GM21526 (cell line): ENCODE results near the gene PLXNA2.

Experiments used
- ATAC-seq: cut with Tn5 transposase; IDR thresholded peaks from one replicate; pipeline ENCODE4 v1.9.1; 2021; ENCODE audit warnings: moderate library complexity; ENCODE audit not compliant: unreplicated experiment, low FRiP score

The PLXNA2 gene

GRCh38 chr1:208184966-208185654 lies 59.1 kb downstream of the PLXNA2 start:
- no peak for ATAC-seq

GRCh38 chr1:208183977-208184911 lies 59.9 kb downstream of the PLXNA2 start:
- no peak for ATAC-seq

- no peak for ATAC-seq
Observed at GRCh38 chr1:208182880-208183645, 61.1 kb downstream of the PLXNA2 start.

GRCh38 chr1:208181364-208181763 lies 62.8 kb downstream of the PLXNA2 start:
- ATAC-seq: no peak

- no peak for ATAC-seq
Observed at GRCh38 chr1:208180421-208180820, 63.8 kb downstream of the PLXNA2 start.

DNA sequence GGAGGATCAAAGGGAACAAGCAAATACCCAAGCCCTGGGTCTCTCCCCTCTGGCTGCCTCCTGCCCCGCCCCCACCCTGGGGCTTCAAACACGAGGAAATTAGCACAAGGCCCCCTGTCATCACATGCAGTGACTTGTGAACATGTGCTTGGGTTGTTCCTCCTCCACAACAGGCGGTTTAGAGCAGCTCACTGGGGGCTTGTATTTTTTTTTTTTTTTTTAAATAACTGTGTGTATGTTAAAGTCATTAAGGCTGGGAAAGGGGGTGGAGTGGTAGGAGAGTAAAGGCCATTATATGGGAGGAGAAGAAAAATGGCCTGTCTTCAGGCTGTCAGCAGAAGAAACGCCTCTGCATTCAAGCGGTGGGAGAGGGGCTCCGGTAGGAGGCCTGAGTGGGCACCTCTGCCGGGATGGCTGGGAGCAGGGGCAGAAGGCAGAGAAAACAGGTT lies 64.2 kb downstream of the PLXNA2 start:
- ATAC-seq: no peak

GRCh38 chr1:208179263-208179816 lies 64.8 kb downstream of the PLXNA2 start:
- ATAC-seq: no peak

- ATAC-seq: no peak
Observed at GRCh38 chr1:208178091-208178529, 66.1 kb downstream of the PLXNA2 start.

- peak; percentile 82 for ATAC-seq
Observed at GRCh38 chr1:208177656-208178055, 66.5 kb downstream of the PLXNA2 start.

DNA sequence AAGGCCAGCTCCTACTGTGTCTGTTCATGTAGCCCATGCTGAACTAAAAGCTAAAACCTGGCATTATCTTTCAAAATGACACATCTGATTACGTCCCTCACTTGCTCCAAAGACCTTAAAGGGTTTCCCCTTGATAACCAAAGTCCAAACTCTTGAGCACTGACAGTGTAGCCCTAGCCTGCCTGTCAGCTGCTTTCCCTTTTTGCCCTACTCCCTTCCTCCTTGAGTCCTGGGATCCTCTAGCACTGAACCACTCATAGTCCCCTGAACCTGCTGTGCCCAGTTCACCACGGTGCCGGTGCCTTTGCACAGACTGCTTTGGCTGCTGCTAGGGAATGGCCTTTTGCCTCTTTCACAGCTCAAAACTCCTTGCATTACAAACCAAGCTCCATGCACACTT lies 67.5 kb downstream of the PLXNA2 start:
- no peak for ATAC-seq

GRCh38 chr1:208175508-208175895 lies 68.7 kb downstream of the PLXNA2 start:
- no peak for ATAC-seq

- ATAC-seq: no peak
Observed at GRCh38 chr1:208174731-208175507, 69.3 kb downstream of the PLXNA2 start.

GRCh38 chr1:208174200-208174599 lies 70.0 kb downstream of the PLXNA2 start:
- ATAC-seq: no peak

- ATAC-seq: no peak
Observed at GRCh38 chr1:208173749-208174148, 70.4 kb downstream of the PLXNA2 start.

DNA sequence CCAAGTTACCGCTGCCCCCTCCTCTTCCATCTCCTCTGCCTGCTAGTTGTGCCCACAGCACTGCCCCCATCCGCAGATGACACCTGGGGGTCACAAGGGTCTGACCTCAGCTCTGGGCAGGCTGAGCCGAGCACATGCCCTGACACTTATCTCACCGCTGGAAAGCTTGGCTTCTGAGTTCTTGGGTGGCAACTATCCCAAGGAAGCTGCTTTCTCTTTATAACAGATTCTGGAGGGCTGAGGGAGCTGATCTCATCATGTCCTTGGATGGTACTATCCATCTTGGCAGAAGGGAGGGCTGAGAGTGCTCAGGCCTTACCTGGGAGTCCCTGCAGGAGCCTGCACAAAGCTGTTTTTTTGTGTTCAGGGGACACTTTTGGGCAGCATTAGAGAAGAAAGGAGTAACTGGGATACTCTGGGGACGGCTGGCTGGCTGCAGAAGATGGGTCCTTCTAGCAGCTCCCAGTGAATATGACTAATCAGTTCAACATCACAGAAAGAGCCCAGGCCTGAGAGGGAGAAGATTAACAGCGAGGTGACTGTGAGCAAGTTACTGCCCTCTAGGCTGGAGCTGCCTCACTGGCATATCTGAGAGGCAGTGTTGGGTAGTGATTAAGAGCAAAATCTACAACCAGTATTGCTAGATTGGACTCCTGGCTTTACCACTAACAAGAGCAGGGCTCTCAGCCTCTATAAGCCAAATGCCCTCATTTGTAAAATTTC lies 71.6 kb downstream of the PLXNA2 start:
- ATAC-seq: no peak

GRCh38 chr1:208171616-208172422 lies 72.4 kb downstream of the PLXNA2 start:
- ATAC-seq: no peak

- no peak for ATAC-seq
Observed at GRCh38 chr1:208170252-208170651, 73.9 kb downstream of the PLXNA2 start.
